Measurements from ENCODE around the gene EIF4E2.

Gene EIF4E2

DNA sequence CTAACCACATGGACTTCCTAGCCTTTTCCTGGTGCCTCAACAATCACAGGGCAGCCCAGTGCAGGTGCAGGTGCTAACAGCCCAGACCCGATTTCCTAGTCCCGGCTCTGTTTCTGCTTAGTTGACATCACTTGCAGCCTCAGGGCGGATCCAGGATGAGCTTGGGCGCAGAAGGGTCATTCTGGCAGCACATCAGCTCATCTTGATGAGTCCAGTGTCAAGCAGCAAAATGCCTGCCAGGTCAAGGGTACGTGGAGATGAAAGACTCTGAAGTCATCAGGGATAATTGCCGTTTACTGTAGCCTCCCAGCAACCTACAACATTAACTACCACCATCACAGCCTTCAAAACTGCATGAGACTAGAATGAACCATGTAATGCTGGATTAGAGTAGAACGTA is 43.5 kb downstream of the EIF4E2 start:
- DNase-seq (ENCODE audit: insufficient read length) (no peak), FAIRE-seq (no peak)
- TF ChIP-seq POLR2A (IDR thresholded peaks at IDR 0.05; ENCODE audit: low read depth, low read length) (no peak), POLR2AphosphoS5 (IDR thresholded peaks at IDR 0.05; ENCODE audit: low read depth, low read length) (no peak), TAF1 (IDR thresholded peaks at IDR 0.05; ENCODE audit: borderline replicate concordance, low read depth, low read length) (no peak)

DNA sequence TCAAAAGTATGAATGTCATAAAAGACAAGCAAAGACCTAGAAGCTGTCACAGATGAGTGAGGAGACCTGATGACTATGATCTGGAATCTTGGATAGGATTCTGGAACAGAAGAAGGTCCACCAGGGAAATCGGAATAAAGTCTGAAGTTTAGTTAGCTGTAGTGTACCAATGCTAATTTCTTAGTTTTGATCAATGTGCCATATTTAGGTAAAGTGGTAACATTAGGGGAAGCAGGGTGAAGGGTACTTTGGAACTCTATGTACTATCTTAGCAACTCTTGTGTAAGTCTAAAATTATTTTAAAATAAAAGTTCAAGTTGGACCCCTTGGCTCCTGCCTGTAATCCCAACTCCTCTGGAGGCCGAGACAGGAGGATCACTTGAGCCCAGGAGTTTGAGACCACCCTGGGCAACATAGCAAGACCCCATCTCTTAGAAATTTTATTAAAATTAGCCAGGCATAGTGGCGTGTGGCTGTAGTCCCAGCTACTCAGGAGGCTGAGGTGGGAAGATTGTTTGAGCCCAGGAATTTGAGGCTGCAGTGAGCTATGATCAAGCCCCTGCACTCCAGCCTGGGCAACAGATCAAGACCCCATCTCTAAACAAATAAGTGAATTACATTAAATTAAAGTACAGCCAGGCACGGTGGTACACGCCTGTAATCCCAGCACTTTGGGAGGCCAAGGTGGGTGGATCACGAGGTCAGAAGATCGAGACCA is 47.0 kb downstream of the EIF4E2 start:
- no peak for FAIRE-seq
- DNase-seq (ENCODE audit: insufficient read length): no peak
- TF ChIP-seq TAF1 (IDR thresholded peaks at IDR 0.05; ENCODE audit: borderline replicate concordance, low read depth, low read length): no peak
- no peak for TF ChIP-seq POLR2A (IDR thresholded peaks at IDR 0.05; ENCODE audit: low read depth, low read length)
- no peak for TF ChIP-seq POLR2AphosphoS5 (IDR thresholded peaks at IDR 0.05; ENCODE audit: low read depth, low read length)

DNA sequence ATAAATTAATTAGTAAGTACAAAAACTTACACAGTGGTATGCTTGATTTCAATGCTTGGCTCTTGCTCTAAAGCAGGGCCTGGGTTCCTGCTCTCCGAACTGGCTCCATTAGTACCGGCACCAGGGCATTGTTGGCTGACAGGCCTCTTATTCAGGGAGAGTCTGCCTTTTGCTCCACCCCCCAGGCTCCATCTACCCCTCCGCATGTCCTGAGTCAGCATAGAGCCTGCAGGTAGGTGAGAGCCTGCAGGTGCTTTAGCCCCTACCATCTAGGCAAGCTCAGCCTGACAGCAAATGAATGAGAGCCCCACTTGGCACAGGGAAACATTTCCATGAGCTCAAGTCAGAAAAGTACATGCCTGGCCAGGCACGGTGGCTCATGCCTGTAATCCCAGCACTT is 47.8 kb downstream of the EIF4E2 start:
- TF ChIP-seq POLR2AphosphoS5 (IDR thresholded peaks at IDR 0.05; ENCODE audit: low read depth, low read length): no peak
- TF ChIP-seq TAF1 (IDR thresholded peaks at IDR 0.05; ENCODE audit: borderline replicate concordance, low read depth, low read length): no peak
- no peak for TF ChIP-seq POLR2A (IDR thresholded peaks at IDR 0.05; ENCODE audit: low read depth, low read length)
- FAIRE-seq (no peak), DNase-seq (ENCODE audit: insufficient read length) (no peak)

DNA sequence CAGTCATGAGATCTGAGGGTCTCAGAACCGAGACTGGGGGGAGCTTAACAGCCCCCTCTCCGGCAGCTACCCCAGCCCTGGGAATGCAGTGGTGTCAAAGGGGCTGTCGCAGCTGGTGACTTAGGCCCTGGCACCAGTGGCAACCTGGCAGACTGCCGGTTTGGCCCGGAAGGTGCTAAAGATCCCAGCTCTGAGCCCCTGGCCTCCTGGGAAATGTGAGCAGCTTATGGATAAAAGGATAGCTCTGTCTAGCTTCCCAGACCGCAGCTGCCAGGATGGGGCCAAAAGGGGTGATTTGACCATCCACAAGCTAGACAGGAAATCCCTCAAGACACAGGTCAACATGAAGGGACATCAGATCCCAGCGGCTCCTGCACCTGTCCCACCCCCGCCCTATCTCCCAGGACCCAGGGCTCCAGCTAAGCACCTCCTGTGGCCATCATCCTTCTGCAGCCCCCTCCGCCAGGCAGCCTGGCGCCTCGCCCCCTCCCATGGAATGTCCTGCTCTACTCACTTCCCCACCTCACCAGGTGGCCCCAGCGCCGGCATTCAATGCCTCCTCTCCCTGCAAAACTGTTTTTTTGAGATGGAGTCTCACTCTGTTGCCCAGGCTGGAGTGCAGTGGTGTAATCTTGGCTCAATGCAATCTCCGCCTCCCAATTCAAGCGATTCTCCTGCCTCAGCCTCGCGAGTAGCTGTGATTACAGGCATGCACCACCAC is 49.7 kb downstream of the EIF4E2 start:
- TF ChIP-seq TAF1 (IDR thresholded peaks at IDR 0.05; ENCODE audit: borderline replicate concordance, low read depth, low read length) (no peak), POLR2A (IDR thresholded peaks at IDR 0.05; ENCODE audit: low read depth, low read length) (no peak), POLR2AphosphoS5 (IDR thresholded peaks at IDR 0.05; ENCODE audit: low read depth, low read length) (no peak)
- FAIRE-seq (no peak), DNase-seq (ENCODE audit: insufficient read length) (no peak)

DNA sequence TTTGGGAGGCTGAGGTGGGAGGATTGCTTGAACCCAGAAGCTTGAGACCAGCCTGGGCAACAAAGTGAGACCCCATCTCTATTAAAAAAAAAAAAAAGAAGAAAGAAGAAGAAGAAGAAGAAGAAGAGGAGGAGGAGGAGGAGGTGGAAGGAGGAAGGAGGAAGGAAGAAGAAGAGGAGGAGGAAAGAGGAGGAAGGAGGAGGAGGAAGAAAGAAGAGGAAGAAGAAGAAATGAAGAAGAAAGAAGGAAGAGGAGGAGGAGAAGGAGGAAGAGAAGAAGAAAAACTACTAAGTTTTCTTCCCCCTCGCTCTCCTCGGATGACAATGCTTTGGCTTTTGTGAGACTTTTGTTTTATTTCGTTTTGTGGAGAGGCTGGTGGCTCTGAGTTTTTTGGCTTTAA is 52.8 kb downstream of the EIF4E2 start:
- FAIRE-seq (no peak), DNase-seq (ENCODE audit: insufficient read length) (no peak)
- TF ChIP-seq TAF1 (IDR thresholded peaks at IDR 0.05; ENCODE audit: borderline replicate concordance, low read depth, low read length) (no peak), POLR2A (IDR thresholded peaks at IDR 0.05; ENCODE audit: low read depth, low read length) (no peak)

DNA sequence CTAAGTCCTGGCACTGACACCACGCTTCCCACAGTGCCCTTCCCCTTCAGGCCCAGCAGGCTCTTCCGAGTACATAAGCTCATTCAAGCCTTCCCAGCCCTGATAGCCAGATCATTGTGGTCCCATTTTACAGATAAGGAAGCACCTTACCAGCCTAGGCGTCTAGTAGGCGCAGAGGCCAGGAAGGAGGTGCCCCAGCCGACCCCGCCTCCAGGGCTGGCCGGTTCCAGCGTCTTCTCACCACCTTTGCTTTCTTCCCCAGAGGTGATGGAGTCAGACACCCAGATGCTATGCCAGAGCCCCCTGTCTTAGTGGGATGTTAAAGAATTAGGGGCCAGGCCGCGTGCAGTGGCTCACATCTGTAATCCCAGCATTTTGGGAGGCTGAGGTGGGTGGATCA is 54.0 kb downstream of the EIF4E2 start:
- DNase-seq (ENCODE audit: insufficient read length) (no peak), FAIRE-seq (no peak)

DNA sequence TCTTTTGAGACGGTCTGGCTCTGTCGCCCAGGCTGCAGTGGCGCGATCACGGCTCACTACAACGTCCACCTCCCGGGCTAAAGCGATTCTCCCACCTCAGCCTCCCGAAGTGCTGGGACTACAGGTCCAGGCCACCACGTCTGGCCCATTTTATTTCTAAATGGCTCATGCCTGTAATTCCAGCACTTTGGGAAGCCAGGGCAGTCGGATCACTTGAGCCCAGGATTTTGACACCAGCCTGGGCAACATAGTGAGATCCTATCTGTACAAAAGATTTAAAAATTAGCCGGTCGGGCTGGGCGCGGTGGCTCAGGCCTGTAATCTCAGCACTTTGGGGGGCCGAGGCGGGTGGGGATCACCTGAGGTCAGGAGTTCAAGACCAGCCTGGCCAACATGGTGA is 56.5 kb downstream of the EIF4E2 start:
- no peak for DNase-seq (ENCODE audit: insufficient read length)
- TF ChIP-seq POLR2A (IDR thresholded peaks at IDR 0.05; ENCODE audit: low read depth, low read length) (no peak), TAF1 (IDR thresholded peaks at IDR 0.05; ENCODE audit: borderline replicate concordance, low read depth, low read length) (no peak), POLR2AphosphoS5 (IDR thresholded peaks at IDR 0.05; ENCODE audit: low read depth, low read length) (no peak)
- FAIRE-seq: no peak

More for the DNA sequence above, 54.0 kb downstream of the EIF4E2 start:
- TF ChIP-seq POLR2A (IDR thresholded peaks at IDR 0.05; ENCODE audit: low read depth, low read length): no peak
- TF ChIP-seq POLR2AphosphoS5 (IDR thresholded peaks at IDR 0.05; ENCODE audit: low read depth, low read length): no peak
- TF ChIP-seq TAF1 (IDR thresholded peaks at IDR 0.05; ENCODE audit: borderline replicate concordance, low read depth, low read length): no peak

DNA sequence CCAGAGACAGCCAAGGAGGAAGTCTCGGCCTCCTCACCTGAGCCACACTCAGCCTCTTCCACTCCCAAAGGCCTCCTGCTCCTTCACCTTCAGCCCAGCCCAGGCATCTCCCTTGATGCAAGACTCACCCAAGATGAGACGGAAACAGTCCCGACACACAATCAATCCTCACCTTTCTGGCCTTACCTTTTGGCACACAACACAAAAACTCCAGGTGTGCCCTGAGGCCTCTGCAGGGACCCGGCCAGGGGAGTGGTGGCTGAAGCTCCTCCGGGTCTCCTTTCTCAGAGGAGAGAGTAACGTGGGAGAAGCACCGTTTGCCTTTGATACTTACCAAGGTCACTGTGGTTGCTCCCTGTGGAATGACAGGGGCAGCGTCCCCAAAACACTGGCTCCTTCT is 59.1 kb downstream of the EIF4E2 start:
- TF ChIP-seq TAF1 (IDR thresholded peaks at IDR 0.05; ENCODE audit: borderline replicate concordance, low read depth, low read length) (no peak), POLR2AphosphoS5 (IDR thresholded peaks at IDR 0.05; ENCODE audit: low read depth, low read length) (no peak), POLR2A (IDR thresholded peaks at IDR 0.05; ENCODE audit: low read depth, low read length) (no peak)
- no peak for FAIRE-seq
- no peak for DNase-seq (ENCODE audit: insufficient read length)

DNA sequence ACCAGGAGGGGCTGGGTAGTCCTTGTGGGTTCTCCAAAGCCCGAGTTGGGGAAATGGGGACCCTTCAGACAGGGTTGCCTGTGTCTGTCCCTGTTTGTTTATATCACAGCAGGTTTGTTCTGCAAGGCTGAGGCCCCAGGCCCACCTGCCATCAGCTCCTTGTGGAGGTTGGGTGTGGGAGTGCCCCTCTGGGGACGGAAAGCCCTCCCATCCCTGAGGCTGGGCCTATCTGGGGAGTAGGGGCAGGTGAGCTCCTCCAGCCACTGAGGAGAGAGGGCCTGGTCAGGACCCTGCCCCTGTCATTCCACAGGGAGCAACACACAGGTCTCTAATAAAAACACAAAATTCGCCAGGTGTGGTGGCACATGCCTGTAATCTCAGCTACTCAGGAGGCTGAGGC is 59.6 kb downstream of the EIF4E2 start:
- no peak for FAIRE-seq
- TF ChIP-seq TAF1 (IDR thresholded peaks at IDR 0.05; ENCODE audit: borderline replicate concordance, low read depth, low read length) (no peak), POLR2AphosphoS5 (IDR thresholded peaks at IDR 0.05; ENCODE audit: low read depth, low read length) (no peak), POLR2A (IDR thresholded peaks at IDR 0.05; ENCODE audit: low read depth, low read length) (no peak)
- DNase-seq (ENCODE audit: insufficient read length): no peak

DNA sequence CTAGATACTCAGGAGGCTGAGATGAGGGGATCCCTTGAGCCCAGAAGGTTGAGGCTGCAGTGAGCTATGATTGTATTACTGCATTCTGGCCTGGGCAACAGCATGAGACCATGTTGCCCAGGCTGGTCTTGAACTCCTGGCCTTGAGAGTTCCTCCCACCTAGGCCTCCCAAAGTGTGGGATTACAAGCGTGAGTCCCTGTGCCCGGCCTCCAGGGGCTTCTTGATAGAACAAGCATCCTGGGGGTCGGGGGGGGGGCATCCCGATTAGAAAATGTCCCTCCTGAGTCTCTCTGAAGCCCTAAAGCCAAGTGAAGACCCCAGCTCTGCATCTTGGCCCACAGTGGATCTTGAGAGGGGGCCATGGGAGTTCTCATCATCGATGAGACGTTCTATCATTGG is 60.6 kb downstream of the EIF4E2 start:
- DNase-seq (ENCODE audit: insufficient read length) (no peak), FAIRE-seq (no peak)

DNA sequence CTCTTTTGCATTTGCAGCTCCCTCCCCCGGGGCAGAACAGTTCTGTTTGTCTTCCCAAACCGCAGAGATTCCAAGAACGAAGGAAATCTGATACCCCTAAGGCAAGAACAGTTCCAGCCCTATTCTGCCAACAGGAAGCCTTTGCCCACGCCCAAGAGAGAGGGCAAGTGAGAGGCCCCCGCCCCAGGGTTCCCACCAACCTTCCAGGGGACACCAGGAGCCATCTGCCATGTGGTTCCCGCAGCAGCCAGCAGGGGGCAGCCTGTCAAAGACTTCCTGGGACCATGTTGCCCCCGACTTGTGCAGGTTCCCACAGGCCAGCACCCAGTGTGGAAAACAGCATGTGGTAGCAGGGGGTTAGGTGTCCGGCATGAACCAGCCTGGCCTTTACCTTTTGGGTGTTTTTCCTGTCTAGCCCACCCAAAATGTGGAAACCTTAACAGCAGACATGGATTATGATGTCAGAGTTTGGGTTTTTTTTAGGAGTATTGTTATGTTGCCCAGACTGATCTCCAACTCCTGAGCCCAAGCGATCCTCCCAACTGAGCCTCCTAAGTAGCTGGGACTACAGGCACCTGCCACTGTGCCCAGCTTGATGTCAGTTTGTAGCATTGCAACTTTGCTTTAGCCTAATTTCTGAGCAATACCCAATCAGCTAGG is 61.2 kb downstream of the EIF4E2 start:
- DNase-seq (ENCODE audit: insufficient read length): peak; percentile 52
- peak; percentile 5 for FAIRE-seq
- TF ChIP-seq POLR2AphosphoS5 (IDR thresholded peaks at IDR 0.05; ENCODE audit: low read depth, low read length) (no peak), POLR2A (IDR thresholded peaks at IDR 0.05; ENCODE audit: low read depth, low read length) (no peak), TAF1 (IDR thresholded peaks at IDR 0.05; ENCODE audit: borderline replicate concordance, low read depth, low read length) (no peak)

More for the DNA sequence above, 60.6 kb downstream of the EIF4E2 start:
- no peak for TF ChIP-seq TAF1 (IDR thresholded peaks at IDR 0.05; ENCODE audit: borderline replicate concordance, low read depth, low read length)
- no peak for TF ChIP-seq POLR2A (IDR thresholded peaks at IDR 0.05; ENCODE audit: low read depth, low read length)
- TF ChIP-seq POLR2AphosphoS5 (IDR thresholded peaks at IDR 0.05; ENCODE audit: low read depth, low read length): no peak
